HepG2 (cell line): ENCODE measurements around the gene CACTIN. TPM values are rescaled to one million over a fixed set of nuclear protein-coding genes. Genes with fewer than 3 reads are reported as not detected.

Experiments
- EED ChIP-seq: sonication (generic); formaldehyde crosslinking; IDR thresholded peaks from 2 replicates; pipeline ENCODE4 v1.5.0; 2020; ENCODE audit warnings: mild to moderate bottlenecking, missing genetic modification reagents
- HDAC2 ChIP-seq: sonication (generic); formaldehyde crosslinking; IDR thresholded peaks from 2 replicates; pipeline ENCODE4 v1.4.0; 2020; ENCODE audit warnings: missing genetic modification reagents
- HHEX ChIP-seq: IDR thresholded peaks from 2 replicates; pipeline ENCODE4 v1.6.1; 2016; ENCODE audit warnings: control low read depth
- HIVEP1 ChIP-seq: sonication (generic); formaldehyde crosslinking; IDR thresholded peaks from 2 replicates; pipeline ENCODE4 v1.4.0; 2020; ENCODE audit warnings: mild to moderate bottlenecking, missing genetic modification reagents
- HNF4A ChIP-seq: sonication (generic); formaldehyde crosslinking; IDR thresholded peaks from 2 replicates; pipeline ENCODE4 v1.4.0; 2020; ENCODE audit warnings: missing genetic modification reagents
- HOXA9 ChIP-seq: sonication (generic); formaldehyde crosslinking; IDR thresholded peaks from 2 replicates; pipeline ENCODE4 v1.8.1; 2022; ENCODE audit warnings: missing genetic modification reagents, mild to moderate bottlenecking, moderate library complexity, borderline replicate concordance
- NFKB2 ChIP-seq: sonication (generic); formaldehyde crosslinking; IDR thresholded peaks from 2 replicates; pipeline ENCODE4 v1.4.0; 2020; ENCODE audit warnings: missing genetic modification reagents, borderline replicate concordance
- TARDBP ChIP-seq: sonication (generic); formaldehyde crosslinking; IDR thresholded peaks from 2 replicates; pipeline ENCODE4 v1.8.0; 2022; ENCODE audit warnings: mild to moderate bottlenecking, missing genetic modification reagents
- TRIM24 ChIP-seq: sonication (generic); formaldehyde crosslinking; IDR thresholded peaks from 2 replicates; pipeline ENCODE4 v1.8.0; 2022; ENCODE audit warnings: mild to moderate bottlenecking, missing genetic modification reagents
- WIZ ChIP-seq: sonication (generic); formaldehyde crosslinking; IDR thresholded peaks from 2 replicates; pipeline ENCODE4 v1.5.1; 2020; ENCODE audit warnings: mild to moderate bottlenecking, missing genetic modification reagents
- ZNF451 ChIP-seq: sonication (generic); formaldehyde crosslinking; IDR thresholded peaks from 2 replicates; pipeline ENCODE4 v1.5.0; 2020; ENCODE audit warnings: mild to moderate bottlenecking, missing genetic modification reagents
- ZNF773 ChIP-seq: sonication (generic); formaldehyde crosslinking; IDR thresholded peaks from 2 replicates; pipeline ENCODE4 v1.4.0; 2020; ENCODE audit warnings: missing genetic modification reagents, borderline replicate concordance
- polyA plus RNA-seq, 8 experiments: library from polyadenylated mRNA; depleted of rRNA in 3 of 8; stranded (reverse) in 7 of 8; unstranded in 1 of 8; fragments of >200 nt; fragmentation: Illumina TruSeq in 4 of 8; extraction: Trizol in 4 of 8; gene quantifications; 2 replicates each; pipeline versions ENCODE4 v1.2.1 to v1.2.3, GENCODE V29; 2011 to 2016; ENCODE audit warnings: low read depth in 4 of 8, missing spikeins in 1 of 8, mixed read lengths in 1 of 8; ENCODE audit not compliant: insufficient read depth in 1 of 8
- total RNA-seq, 5 experiments: library from RNA; depleted of rRNA; stranded (reverse); fragments of >200 nt; fragmentation: Illumina TruSeq; extraction: Trizol; gene quantifications; 2 replicates each; pipeline ENCODE4 v1.2.3, GENCODE V29; 2016; ENCODE audit warnings: low read depth in 1 of 5
- TF ChIP-seq, protein P1 (sequence below), 2 experiments: IDR thresholded peaks; 2 replicates each; pipeline ENCODE4 v1.6.1; 2011 to 2012; ENCODE audit warnings: low read length in 2 of 2, borderline replicate concordance in 1 of 2, low read depth in 1 of 2, mild to moderate bottlenecking in 1 of 2, moderate library complexity in 1 of 2
- TF ChIP-seq, protein P2 (sequence below): sonication (generic); formaldehyde crosslinking; IDR thresholded peaks from 2 replicates; pipeline ENCODE4 v1.4.0; 2020; ENCODE audit warnings: missing genetic modification reagents
- TF ChIP-seq, protein P3 (sequence below): sonication (generic); formaldehyde crosslinking; IDR thresholded peaks from 2 replicates; pipeline ENCODE4 v1.4.0; 2020; ENCODE audit warnings: missing genetic modification reagents
- TF ChIP-seq, protein P4 (sequence below): IDR thresholded peaks from 2 replicates; pipeline ENCODE4 v1.6.1; 2016; ENCODE audit warnings: missing compliant biosample characterization, missing genetic modification reagents, borderline replicate concordance
- TF ChIP-seq, protein P5 (sequence below): sonication (generic); formaldehyde crosslinking; conservative IDR thresholded peaks from 2 replicates; pipeline ENCODE4 v1.5.0; 2020; ENCODE audit warnings: missing genetic modification reagents

The CACTIN gene
- total and polyA plus RNA-seq, 2 of the 13 experiments (the other 11 are each of a cell fraction or from before 2014, with no cell fraction given), result 10.0 to 16.6 TPM

DNA sequence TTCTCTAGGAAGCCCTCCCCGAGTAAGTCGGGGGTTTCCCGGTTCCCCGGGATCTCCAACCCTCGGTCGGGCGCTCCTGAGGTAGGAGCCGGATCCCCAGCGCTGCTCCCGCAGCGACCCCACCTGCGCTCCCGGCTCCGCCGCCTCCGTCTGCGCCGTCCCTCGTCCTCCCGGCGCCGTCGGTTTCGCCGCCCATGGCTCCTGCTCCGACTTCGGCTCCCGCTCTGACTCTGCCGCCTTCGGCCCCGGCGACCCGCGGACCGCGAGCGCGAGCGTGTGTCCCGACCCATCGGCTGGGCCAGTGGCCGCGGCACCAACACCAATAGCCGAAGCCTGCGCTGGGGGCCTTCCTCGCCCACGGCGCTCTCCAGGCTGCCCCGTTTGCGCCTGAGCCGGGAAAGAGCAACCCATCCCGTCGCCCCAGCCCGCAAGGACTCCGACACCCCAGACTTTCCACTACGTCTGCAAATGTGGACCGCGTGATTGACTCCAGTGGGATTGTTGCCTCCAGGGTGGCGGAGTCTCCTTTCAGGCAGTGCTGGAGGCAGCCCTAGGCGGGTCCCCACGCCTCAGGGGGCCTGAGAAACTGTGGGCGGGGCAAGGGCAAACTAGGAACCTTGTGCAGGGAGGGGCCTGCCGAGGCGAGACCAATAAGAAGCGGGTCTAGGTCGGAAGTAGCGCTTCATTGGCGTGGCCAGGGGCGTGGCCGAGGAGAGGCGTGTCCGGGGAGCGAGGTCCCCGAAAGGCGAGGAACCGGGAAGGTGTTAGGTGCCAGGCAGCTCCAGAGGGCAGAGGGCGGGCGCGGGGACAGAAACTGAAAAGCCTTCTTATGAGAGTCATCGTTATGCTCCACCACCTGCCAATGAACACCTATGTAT lies at the start of gene CACTIN (continued):
- TF ChIP-seq, protein P1, sequence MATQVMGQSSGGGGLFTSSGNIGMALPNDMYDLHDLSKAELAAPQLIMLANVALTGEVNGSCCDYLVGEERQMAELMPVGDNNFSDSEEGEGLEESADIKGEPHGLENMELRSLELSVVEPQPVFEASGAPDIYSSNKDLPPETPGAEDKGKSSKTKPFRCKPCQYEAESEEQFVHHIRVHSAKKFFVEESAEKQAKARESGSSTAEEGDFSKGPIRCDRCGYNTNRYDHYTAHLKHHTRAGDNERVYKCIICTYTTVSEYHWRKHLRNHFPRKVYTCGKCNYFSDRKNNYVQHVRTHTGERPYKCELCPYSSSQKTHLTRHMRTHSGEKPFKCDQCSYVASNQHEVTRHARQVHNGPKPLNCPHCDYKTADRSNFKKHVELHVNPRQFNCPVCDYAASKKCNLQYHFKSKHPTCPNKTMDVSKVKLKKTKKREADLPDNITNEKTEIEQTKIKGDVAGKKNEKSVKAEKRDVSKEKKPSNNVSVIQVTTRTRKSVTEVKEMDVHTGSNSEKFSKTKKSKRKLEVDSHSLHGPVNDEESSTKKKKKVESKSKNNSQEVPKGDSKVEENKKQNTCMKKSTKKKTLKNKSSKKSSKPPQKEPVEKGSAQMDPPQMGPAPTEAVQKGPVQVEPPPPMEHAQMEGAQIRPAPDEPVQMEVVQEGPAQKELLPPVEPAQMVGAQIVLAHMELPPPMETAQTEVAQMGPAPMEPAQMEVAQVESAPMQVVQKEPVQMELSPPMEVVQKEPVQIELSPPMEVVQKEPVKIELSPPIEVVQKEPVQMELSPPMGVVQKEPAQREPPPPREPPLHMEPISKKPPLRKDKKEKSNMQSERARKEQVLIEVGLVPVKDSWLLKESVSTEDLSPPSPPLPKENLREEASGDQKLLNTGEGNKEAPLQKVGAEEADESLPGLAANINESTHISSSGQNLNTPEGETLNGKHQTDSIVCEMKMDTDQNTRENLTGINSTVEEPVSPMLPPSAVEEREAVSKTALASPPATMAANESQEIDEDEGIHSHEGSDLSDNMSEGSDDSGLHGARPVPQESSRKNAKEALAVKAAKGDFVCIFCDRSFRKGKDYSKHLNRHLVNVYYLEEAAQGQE (IDR thresholded peaks at IDR 0.05; ENCODE audit: borderline replicate concordance in 1 of 2, low read depth in 1 of 2, low read length in 2 of 2), result no peak
- TF ChIP-seq WIZ (CRISPR knock-in tag), result 0 out of 2 replicates have a peak, but pooled peaks have one; percentile 16
- peak; percentile 74; the same call in 1 of the 2 replicates for TF ChIP-seq ZNF451 (CRISPR knock-in tag)
- TF ChIP-seq, protein P2, sequence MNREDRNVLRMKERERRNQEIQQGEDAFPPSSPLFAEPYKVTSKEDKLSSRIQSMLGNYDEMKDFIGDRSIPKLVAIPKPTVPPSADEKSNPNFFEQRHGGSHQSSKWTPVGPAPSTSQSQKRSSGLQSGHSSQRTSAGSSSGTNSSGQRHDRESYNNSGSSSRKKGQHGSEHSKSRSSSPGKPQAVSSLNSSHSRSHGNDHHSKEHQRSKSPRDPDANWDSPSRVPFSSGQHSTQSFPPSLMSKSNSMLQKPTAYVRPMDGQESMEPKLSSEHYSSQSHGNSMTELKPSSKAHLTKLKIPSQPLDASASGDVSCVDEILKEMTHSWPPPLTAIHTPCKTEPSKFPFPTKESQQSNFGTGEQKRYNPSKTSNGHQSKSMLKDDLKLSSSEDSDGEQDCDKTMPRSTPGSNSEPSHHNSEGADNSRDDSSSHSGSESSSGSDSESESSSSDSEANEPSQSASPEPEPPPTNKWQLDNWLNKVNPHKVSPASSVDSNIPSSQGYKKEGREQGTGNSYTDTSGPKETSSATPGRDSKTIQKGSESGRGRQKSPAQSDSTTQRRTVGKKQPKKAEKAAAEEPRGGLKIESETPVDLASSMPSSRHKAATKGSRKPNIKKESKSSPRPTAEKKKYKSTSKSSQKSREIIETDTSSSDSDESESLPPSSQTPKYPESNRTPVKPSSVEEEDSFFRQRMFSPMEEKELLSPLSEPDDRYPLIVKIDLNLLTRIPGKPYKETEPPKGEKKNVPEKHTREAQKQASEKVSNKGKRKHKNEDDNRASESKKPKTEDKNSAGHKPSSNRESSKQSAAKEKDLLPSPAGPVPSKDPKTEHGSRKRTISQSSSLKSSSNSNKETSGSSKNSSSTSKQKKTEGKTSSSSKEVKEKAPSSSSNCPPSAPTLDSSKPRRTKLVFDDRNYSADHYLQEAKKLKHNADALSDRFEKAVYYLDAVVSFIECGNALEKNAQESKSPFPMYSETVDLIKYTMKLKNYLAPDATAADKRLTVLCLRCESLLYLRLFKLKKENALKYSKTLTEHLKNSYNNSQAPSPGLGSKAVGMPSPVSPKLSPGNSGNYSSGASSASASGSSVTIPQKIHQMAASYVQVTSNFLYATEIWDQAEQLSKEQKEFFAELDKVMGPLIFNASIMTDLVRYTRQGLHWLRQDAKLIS (CRISPR knock-in tag), result no peak
- no peak for TF ChIP-seq ZNF773
- TF ChIP-seq, protein P3, sequence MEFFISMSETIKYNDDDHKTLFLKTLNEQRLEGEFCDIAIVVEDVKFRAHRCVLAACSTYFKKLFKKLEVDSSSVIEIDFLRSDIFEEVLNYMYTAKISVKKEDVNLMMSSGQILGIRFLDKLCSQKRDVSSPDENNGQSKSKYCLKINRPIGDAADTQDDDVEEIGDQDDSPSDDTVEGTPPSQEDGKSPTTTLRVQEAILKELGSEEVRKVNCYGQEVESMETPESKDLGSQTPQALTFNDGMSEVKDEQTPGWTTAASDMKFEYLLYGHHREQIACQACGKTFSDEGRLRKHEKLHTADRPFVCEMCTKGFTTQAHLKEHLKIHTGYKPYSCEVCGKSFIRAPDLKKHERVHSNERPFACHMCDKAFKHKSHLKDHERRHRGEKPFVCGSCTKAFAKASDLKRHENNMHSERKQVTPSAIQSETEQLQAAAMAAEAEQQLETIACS (CRISPR knock-in tag), result 0 out of 2 replicates have a peak, but pooled peaks have one; percentile 47
- no peak; the same call in 1 of the 2 replicates for TF ChIP-seq HIVEP1 (CRISPR knock-in tag)
- peak; percentile 87 for TF ChIP-seq HDAC2
- TF ChIP-seq HOXA9 (CRISPR knock-in tag), result no peak
- TF ChIP-seq, protein P4, sequence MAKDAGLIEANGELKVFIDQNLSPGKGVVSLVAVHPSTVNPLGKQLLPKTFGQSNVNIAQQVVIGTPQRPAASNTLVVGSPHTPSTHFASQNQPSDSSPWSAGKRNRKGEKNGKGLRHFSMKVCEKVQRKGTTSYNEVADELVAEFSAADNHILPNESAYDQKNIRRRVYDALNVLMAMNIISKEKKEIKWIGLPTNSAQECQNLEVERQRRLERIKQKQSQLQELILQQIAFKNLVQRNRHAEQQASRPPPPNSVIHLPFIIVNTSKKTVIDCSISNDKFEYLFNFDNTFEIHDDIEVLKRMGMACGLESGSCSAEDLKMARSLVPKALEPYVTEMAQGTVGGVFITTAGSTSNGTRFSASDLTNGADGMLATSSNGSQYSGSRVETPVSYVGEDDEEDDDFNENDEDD (CRISPR knock-in tag), result peak; percentile 44; the same call in 1 of the 2 replicates
- TF ChIP-seq, protein P5, sequence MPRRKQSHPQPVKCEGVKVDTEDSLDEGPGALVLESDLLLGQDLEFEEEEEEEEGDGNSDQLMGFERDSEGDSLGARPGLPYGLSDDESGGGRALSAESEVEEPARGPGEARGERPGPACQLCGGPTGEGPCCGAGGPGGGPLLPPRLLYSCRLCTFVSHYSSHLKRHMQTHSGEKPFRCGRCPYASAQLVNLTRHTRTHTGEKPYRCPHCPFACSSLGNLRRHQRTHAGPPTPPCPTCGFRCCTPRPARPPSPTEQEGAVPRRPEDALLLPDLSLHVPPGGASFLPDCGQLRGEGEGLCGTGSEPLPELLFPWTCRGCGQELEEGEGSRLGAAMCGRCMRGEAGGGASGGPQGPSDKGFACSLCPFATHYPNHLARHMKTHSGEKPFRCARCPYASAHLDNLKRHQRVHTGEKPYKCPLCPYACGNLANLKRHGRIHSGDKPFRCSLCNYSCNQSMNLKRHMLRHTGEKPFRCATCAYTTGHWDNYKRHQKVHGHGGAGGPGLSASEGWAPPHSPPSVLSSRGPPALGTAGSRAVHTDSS (CRISPR knock-in tag), result no peak
- TF ChIP-seq HHEX (CRISPR knock-in tag), result no peak
- no peak for TF ChIP-seq TRIM24 (CRISPR knock-in tag)
- TF ChIP-seq NFKB2 (CRISPR knock-in tag), result peak; percentile 39; the same call in 1 of the 2 replicates
- TF ChIP-seq TARDBP (CRISPR knock-in tag), result peak; percentile 94
- TF ChIP-seq HNF4A (CRISPR knock-in tag), result peak; percentile 34; the same call in 1 of the 2 replicates
- TF ChIP-seq EED (CRISPR knock-in tag), result peak; percentile 84
